HT1080 (cell line): ENCODE results near the gene ZNF789. TPM values are rescaled to one million over a fixed set of nuclear protein-coding genes. Genes with fewer than 3 reads are reported as not detected.
"Not testable (repeated sequence)": the region's sequence is repeated elsewhere in the genome, so short reads cannot be mapped to it uniquely, and the experiment has no call there.

Source experiments
- DNase-seq: peaks from one replicate; pipeline ENCODE4 v3.0.0-alpha.2; 2015; ENCODE audit warnings: low read depth
- polyA plus RNA-seq, 2 experiments: library from polyadenylated mRNA; depleted of rRNA; stranded (reverse); fragments of >200 nt; gene quantifications; 2 replicates each; pipeline ENCODE4 v1.2.3, GENCODE V29; 2015
- total RNA-seq: library from RNA; depleted of rRNA; stranded (reverse); fragments of >200 nt; shearing (Covaris generic); gene quantifications from 2 replicates; pipeline ENCODE4 v1.2.3, GENCODE V29; 2014; rRNA removed

The ZNF789 gene
- 7.3 and 9.9 TPM in 2 replicates for total RNA-seq
- 4.5 and 5.7 TPM in 2 replicates for polyA plus RNA-seq (2015; cell fraction: cytosol; rRNA removed)
- 14.4 and 20.9 TPM in 2 replicates for polyA plus RNA-seq (2015; cell fraction: nucleus; rRNA removed)

DNA sequence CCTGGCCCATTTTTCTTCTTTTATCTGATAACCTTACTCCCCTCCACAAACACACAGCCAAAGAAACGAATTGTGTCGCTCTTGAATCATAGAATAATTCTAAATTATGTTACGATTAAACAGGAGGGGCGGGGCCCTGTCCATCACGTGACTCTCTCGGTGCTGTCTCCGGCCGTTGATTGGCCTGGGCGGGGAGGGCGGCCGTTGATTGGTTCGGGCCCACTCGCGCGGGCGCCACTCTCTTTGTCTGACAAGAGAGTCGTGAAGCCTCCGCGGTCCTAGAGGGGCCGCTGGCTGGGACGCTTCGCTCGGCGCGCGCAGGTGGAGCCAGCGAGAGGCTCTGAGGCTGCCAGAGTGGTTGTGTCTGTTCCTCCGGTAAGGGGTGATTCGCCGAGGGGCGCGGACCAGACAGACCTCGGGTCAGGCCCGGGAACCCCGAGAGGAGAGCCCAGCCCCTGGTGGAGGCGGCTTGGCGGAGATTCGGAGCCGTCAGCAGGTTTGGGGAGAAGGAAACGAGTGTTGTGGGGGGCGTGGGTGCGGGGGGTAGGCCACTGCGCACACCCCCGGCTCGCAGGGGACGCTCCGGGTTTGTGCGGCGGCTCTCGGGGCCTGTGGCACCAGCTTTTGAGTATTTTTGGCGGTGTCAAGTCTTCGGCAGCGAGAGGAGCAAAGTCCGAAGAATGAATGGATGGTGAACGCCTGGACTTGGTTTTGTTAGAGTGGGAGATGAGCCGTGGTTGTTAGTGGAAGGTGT is at the start of gene ZNF789:
Gene ZNF789, plus strand, starts transcription at position 330 of the 754 bp plus-strand sequence. CDS start 3,567 bp downstream, outside the sequence.
- peak; percentile 96 for DNase-seq

DNA sequence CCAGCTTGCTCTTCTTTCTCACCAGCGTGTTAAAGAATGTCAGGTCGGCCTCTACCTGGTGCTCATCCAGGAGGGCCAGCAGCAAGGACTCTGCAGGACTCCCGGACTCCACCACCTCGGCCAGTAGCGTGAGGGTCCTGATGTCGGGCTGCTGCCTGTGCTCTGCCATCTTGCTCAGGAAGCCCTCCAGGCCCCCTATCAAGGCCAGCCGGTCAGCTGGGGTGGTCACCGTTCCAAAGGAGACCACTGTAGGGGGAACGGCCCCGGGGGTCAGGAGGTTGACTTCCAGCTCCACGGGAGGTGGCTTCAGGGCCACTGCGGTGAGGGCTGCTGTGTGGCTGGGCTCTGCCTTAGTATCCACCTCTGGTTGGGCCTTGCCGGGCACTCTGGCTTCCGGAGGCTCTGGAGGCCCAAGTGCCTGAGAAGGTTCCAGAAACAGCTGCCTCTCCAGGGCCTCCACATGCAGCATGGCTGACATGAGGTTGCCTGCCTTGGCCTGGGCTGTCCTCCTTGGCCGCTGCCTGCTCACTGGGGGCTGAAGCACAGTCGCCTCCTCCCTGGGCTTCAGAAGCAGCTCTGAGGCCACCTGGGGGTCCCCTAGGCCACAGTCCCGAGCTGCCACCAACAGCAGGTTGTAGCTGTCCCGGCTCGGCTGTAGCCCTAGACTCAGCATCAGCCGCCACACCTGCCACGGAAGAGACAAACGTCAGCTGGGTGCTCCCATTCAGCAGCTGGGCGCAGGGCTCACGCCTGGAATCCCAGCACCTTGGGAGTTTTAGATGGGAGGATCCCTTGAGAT is 47.6 kb upstream of the ZNF789 start:
- no peak for DNase-seq

DNA sequence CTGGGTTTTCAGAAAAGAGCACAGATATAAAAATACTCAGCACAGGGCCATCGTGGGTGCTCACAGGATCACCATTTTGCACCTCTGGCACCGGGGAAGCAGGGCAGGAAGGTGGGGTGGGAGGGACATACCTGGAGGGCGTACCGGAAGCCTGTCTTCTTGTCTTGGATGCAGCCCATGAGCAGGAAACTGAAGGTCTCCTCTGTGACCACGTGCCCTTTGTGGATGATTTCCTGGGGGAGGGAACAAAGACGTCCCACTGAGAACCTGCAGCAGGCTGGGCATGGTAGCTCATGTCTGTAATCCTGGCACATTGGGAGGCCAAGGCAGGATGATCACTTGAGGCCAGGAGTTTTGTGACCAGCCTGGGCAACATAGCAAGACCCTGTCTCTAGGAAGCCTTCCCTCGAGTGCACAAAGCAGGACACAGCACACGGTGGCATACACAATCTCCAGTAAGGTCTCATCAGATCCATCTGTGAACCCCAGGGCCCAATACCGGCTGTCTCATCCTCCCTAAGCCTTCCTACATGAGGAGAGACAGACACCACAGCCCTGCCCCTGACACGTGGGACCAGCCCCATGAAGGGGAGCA is 43.6 kb upstream of the ZNF789 start:
- no peak for DNase-seq

DNA sequence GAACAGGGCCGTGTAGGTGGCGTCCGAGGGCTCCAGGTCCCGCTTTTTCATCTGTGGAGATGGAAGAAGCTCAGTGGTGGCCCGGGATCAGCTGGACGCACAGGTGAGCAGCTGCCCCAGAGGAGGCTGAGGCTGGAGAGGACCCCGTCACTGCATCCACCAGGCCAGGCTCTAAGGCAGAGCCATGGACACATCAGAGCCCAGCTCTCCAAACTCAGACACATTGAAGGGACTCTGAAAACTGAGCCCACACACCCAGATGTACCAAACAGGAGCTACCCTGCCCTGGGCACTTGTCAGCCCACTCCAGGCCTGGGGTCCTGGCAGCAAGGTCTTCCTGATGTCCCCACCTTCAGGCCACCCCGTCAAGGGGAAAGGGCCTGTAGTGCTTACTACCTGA is 42.9 kb upstream of the ZNF789 start:
- DNase-seq: no peak

DNA sequence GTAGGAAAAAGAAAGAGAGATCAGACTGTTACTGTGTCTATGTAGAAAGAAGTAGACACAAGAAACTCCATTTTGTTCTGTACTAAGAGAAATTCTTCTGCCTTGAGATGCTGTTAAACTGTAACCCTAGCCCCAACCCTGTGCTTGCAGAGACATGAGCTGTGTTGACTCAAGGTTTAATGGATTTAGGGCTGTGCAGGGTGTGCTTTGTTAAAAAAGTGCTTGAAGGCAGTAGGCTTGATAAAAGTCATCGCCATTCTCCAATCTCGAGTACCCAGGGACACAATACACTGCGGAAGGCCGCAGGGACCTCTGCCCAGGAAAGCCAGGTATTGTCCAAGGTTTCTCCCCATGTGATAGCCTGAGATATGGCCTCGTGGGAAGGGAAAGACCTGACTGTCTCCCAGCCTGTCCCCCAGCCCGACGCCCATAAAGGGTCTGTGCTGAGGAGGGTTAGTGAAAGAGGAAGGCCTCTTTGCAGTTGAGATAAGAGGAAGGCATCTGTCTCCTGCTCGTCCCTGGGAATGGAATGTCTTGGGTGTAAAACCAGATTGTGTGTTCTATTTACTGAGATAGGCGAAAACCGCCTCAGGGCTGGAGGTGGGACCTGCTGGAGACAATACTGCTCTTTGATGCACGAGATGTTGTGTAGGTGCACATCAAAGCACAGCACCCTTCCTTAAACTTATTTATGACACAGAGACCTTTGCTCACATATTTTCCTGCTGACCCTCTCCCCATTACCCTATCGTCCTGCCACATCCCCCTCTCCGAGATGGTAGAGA is 40.7 kb upstream of the ZNF789 start:
- DNase-seq: not testable (repeated sequence)

DNA sequence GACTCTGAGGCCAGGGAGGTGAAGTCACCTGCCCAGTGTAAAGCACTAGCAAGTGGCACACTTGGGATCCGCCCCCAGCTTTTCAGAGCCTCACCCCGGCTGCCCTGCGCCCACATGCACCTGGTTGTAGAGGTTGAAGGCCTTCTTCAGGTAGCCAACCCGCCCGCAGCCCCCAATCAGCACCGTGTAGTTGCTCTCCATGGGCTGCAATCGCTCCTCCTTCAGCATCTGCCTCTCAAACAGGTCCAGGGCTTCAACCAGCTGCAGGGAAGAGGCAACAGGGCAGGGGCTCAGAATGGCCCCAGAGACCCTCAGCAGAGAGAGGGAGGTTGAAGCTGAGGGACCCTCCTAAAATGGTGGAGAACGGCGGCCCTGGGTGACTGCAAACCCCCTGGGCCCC is 39.5 kb upstream of the ZNF789 start:
- no peak for DNase-seq

DNA sequence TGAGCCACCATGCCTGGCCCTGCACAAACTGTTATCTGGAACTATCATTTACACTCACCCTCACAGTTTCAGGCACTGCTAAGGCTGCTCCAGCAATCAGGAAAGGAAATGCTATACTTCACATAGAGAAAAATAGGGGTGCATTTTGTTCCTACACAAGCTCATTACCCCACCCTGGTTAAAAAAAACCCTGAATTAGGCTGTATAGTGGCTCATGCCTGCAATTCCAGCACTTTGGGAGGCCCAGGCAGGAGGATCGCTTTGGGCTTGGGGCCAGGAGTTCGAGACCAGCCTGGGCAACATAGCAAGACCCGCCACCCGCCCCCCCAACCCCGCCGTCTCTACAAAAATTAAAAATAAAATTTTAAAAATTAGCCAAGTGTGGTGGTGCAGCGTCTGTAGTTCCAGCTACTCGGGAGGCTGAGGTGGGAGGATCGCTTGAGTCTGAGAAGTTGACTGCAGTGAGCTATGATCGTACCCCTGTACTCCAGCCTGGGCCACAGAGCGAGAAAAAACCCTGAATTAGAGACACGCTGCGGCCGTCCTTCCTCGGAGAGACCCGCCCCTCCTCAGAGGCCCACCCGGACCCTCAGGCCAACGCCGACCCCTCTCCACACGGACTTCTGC is 34.6 kb upstream of the ZNF789 start:
- DNase-seq: no peak

DNA sequence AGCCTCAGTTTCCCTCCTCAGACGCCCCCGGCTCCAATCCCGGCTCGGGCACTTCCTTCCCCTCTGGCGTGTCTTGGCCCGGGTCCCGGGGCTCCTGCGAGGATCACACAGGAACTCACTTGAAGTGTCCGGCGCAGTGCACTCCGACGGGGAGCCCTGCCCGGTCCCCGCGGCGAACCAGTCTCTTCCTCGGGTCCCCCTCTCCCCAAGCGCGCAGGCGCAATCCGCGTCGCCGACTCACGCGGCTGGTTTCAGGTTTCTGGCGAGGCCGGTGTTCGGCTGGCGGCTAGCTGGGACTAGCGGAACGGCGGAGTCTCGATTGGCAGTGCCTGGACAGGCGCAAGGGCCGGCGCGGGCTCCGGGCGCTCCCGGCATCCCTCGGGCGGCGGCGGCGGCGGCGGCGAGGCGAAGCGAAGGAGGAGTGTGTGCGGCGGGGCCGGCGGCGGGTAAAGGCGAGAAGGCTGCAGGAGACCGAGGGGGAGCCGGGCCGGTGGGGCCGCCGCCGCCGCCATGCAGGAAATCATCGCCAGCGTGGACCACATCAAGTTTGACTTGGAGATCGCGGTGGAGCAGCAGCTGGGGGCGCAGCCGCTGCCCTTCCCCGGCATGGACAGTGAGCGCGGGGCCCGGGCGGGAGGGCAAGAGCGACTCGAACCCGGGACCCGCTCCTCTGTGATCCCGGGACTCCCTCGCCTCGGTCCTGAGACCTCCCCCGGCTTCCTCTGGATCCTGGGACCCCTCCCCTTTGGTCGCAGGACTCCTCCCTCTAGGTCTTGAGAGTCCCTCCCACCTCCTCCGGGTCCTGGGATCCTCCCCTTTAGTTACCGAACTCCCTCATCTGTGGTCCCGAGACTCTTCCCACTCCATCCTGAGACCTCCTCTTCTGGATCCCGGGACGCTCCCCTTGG is 33.9 kb upstream of the ZNF789 start, which contains the start of the genes CPSF4 and PTCD1:
Gene CPSF4, plus strand, starts transcription at position 371 of the 908 bp plus-strand sequence. Its CDS starts 140 bp downstream, at position 511.
Gene PTCD1, minus strand, starts transcription at position 226 of the 908 bp plus-strand sequence. CDS start 3,556 bp downstream, outside the sequence.
- DNase-seq: peak; percentile 93

DNA sequence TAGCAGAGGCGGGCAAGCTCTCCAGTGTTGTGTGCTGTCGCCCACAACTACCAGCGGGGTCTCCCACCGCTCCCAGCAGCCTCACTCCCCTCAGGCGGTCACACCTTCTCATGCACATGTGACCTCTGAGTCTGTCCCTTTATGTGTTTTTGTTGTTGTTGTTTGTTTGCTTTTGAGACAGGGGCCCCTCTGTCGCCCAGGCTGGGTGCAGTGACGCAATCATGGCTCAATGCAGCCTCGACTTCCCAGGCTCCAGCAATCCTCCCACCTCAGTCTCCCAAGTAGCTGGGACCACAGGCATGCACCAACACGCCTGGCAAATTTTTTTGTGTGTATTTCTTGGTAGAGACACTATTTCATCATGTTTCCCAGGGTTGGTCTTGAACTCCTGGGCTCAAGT is 32.5 kb upstream of the ZNF789 start:
- no peak for DNase-seq

DNA sequence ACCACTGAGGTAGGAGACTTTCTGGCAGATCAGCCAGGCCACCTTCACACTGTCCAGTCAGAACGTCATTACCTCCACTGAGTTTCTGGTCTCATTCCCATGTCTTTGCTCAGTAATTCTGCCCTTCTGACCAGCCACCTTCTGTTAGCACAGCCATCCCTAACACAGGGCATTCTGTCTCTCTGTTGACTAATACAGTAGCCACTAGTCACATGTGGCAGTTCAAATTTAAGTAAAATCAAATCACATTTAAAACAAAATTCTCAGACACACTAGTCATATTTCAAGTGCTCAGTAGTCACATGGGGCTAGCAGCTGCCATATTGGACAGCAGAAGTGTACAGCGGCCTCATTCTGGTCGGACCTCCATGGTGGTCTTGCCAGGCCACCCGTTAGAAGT is 26.6 kb upstream of the ZNF789 start:
- no peak for DNase-seq

DNA sequence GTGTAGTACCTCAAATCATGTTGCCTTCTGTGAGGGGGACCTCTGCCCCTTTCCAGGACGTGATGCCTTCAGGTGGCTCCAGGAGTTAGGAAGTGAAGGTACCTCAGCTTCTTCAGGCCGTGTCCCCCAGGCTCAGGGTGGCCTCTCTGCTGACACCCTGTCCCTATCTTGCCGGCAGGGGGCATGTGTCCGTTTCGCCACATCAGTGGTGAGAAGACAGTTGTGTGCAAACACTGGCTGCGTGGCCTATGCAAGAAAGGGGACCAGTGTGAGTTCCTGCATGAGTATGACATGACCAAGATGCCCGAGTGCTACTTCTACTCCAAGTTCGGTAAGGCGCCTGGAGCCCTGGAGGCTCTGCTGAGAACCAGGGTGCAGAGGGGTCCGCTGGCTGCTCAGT is 24.7 kb upstream of the ZNF789 start:
- DNase-seq: no peak

DNA sequence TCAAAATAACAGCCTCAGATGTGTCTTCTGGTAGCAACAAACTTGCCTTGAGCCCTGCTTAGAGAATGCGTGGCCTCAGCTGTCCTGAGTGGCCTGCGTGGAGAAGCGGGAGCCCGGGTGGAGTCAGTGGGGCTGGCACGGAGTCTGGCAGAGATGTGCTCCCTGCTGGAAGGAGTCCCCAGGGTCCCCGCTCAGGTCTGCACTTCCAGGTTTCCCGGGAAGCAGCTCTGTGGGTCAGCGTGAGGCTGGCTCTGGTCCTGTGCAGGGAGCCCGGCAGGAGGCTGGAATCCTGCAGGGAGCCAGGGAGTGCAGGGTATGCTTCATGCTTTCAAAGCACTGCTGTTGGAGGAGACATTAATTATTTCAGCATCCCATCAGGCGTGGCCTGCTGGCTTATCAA is 23.8 kb upstream of the ZNF789 start:
- no peak for DNase-seq

DNA sequence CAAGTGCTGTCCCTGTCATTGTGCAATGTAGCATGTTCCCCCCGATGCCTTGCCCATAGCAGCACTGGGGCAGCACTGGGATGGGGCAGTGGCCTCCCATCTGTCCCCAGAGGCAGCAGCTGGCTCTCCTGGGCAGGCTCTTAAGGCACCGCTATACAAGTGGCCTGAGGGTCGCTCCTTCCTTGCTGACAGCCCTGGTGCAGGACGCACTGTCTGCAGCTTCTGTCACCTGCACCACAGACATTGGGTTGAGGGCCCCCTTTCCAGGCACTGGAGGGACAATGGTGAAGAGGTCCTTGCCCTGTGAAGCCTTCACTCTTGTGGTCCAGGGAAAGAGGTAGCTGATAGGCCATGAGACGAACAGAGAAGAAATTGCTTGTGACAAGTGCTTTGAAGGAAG is 23.4 kb upstream of the ZNF789 start:
- DNase-seq: no peak

DNA sequence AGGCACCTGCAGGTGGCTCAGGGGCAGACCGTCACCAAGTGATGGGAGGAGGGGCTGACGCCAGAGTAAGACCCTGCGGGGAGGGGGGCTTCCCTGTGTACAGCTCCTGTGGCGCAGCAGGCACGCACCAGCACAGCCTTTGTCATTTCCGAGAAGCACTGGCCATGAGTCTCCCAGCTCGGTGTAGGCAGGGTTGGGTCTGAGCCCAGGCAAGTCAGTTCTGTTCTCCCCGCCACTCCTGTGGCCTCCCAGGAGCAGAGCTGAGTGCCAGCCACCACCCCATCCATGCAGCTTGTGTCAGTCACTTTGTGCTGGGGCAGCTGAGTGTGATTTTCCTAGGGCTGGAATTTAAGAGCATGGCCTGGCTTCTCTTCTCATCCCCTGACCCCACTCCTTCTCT is 20.8 kb upstream of the ZNF789 start:
- no peak for DNase-seq

DNA sequence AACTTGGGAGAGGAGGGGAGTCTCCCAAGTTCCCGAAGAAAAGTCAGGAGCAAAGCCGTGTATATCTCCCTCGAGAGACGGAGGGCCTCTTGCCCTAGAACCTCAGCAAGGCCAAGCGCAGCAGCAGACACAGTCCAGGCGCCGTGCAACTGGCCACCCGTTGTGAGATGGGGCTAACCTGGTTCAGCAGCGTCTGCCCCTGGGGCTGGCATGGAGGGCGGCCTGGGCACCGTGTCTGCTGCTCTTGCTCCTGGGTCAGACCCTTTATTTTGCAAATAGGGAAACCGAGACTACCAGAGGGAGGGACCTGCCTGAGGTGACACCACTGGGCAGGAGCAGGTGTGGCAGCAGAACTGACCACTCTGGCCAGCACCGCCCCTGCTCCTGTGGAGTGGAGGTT is 20.1 kb upstream of the ZNF789 start:
- no peak for DNase-seq

DNA sequence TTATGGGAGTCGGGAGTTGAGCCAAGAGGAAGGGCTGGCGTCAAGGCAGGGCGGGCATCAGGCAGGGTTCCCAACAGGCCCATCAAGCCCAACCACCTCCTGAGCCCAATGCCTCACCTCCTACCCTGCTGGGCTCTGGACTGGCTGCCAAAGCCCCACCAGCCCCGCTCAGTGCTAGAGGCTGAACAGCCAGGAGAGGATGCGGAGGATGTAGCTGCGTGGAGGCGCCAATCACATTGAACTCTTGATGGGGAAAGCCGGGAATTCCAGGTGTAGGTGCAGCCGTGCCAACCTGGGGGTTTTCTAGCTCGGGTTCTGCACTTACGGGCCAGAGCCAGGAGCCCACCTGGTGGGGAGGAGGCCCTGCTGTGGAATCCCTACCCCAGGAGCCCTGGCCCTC is 19.6 kb upstream of the ZNF789 start:
- no peak for DNase-seq

DNA sequence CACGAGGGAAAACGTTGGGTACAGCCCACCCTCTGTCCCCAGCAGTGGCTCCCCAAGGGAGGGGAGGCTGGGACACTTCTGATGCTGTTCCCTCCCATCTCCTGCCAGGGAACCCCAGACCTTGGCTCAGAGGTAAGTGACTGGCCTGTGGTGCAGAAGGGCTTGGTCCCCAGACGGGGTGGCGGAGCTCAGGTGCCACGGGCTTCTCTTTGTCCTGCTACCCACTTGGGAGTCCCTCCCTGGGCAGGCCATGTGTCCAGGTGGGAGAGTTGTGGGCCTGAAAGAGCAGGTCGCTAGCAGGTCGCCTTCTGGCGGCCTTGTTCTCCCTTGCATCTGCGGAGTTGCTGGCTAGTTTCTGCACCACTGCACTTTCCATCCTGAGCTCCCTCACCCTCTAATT is 16.8 kb upstream of the ZNF789 start:
- no peak for DNase-seq

DNA sequence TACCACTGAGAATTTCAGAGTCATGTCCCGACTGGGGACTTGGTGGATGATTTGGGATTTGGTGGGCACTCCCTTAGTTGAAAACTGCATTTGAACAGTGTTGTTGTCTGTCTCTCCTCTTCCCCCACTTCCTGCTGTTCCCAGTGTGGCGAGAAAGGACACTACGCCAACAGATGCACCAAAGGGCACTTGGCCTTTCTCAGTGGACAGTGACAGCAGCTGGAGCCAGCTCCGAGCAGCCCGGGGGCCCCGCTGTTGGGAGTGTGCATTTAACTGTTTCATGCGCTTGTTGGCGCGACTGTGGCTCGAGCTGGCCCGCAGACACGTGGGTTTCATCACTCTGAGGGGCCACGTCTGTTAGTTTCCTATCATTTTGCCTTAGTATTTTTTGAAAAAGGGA is 16.4 kb upstream of the ZNF789 start:
- no peak for DNase-seq

DNA sequence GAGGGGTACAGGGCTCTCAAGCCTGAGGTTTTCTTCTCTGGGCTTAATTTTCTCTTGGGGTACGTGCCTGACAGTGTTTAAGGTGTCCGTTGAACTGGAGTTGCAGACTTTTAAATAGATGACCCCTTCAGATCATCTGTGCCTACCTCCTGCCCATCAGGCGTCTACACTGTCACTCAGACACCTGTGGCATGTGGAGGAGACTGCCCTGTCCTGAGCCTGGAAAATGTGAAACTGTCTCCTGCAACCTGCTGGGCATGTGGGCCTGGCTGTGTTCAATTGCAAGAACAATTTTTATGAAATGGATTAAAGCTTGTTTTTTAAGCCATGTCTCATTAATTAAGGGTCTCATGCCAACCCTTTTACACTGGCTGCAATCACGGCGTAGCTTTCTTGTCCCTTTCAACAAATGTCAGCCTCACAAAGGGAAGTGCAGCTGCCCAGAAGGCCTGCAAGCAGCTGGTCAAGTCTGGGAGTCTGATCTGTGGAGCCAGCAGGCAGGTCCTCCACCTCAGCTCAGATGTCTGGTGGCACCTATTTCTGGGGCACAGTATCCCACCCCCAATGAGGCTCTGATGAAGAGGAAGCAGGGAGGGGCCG is 15.5 kb upstream of the ZNF789 start:
- DNase-seq: no peak
